B cell (primary cell): ENCODE data around the gene TMEM201. TPM values are rescaled to one million over a fixed set of nuclear protein-coding genes. Genes with fewer than 3 reads are reported as not detected.

Experiments
- ATAC-seq: fragments of 200-7000 bp; cut with Tn5 transposase; one replicate; pipeline ENCODE4 v1.10.0; 2021; ENCODE audit warnings: low read depth, mild to moderate bottlenecking, moderate number of reproducible peaks, moderate library complexity
- CTCF ChIA-PET: fragments of 350-600 bp; sonication (Branson Sonifier 250); formaldehyde crosslinking; loops from one replicate; lab custom pipeline; 2021; ENCODE audit warnings: antibody characterized with exemption, inconsistent platforms; lab: Charles Lee
- POLR2A ChIA-PET: fragments of 350-600 bp; sonication (Branson Sonifier 250); formaldehyde crosslinking; loops from one replicate; lab custom pipeline; 2021; ENCODE audit warnings: antibody characterized with exemption; lab: Charles Lee
- DNase-seq: peaks from one replicate; pipeline ENCODE4 v3.0.0; 2013
- H2AFZ ChIP-seq: 2 replicates; pipeline ENCODE4 v1.6.1; 2012; ENCODE audit warnings: mild to moderate bottlenecking, low read depth, low read length; ENCODE audit not compliant: insufficient read depth, poor library complexity, severe bottlenecking
- H3K27ac ChIP-seq, 2 donors: 1 replicate in 1 of 2; 2 replicates in 1 of 2; pipeline ENCODE4 v1.5.1; 2012 to 2013; ENCODE audit warnings: low read length in 2 of 2, mild to moderate bottlenecking in 2 of 2, moderate library complexity in 1 of 2
- H3K27me3 ChIP-seq, 4 experiments: fragments of 200-600 bp in 1 of 4; sonication (generic) in 1 of 4; replicated peaks in 1 of 4; 1 replicate in 2 of 4; 2 replicates in 2 of 4; pipeline versions ENCODE4 v1.6.1 to v1.7.0; 2013 to 2016; ENCODE audit warnings: low read length in 3 of 4, mild to moderate bottlenecking in 2 of 4, mixed read lengths in 1 of 4, moderate library complexity in 1 of 4; ENCODE audit not compliant: insufficient read depth in 4 of 4, control insufficient read depth in 3 of 4; ENCODE audit errors: control extremely low read depth in 1 of 4
- H3K36me3 ChIP-seq, 2 experiments: replicated peaks in 1 of 2; 1 replicate in 1 of 2; 2 replicates in 1 of 2; pipeline versions ENCODE4 v1.6.1 to v1.7.1; 2013; ENCODE audit warnings: low read length in 1 of 2; ENCODE audit not compliant: insufficient read depth in 2 of 2, control insufficient read depth in 1 of 2; ENCODE audit errors: control extremely low read depth in 1 of 2, extremely low read depth in 1 of 2
- H3K4me1 ChIP-seq, 2 donors: fragments of 200-600 bp in 1 of 2; sonication (generic) in 1 of 2; 1 replicate in 1 of 2; 2 replicates in 1 of 2; pipeline versions ENCODE4 v1.5.1 to v1.6.1; 2013 to 2017; ENCODE audit warnings: low read length in 2 of 2; ENCODE audit not compliant: control insufficient read depth in 2 of 2, insufficient read depth in 2 of 2
- H3K4me2 ChIP-seq: replicated peaks from 2 replicates; pipeline ENCODE3; 2012; ENCODE audit warnings: mild to moderate bottlenecking, low read depth, low read length; ENCODE audit not compliant: poor library complexity, severe bottlenecking
- H3K4me3 ChIP-seq, 5 experiments: fragments of 200-600 bp in 1 of 5; sonication (generic) in 1 of 5; 1 replicate in 3 of 5; 2 replicates in 2 of 5; pipeline versions ENCODE4 v1.5.1 to v1.7.0; 2011 to 2016; ENCODE audit warnings: low read length in 4 of 5, mild to moderate bottlenecking in 4 of 5, low read depth in 2 of 5, control low read depth in 1 of 5, moderate library complexity in 1 of 5; ENCODE audit not compliant: insufficient read depth in 1 of 5; ENCODE audit errors: control extremely low read depth in 1 of 5, extremely low read depth in 1 of 5
- H3K79me2 ChIP-seq: fragments of 200-600 bp; sonication (generic); one replicate; pipeline ENCODE4 v1.6.0; 2016; ENCODE audit warnings: low read length; ENCODE audit not compliant: control insufficient read depth, insufficient read depth
- H3K9ac ChIP-seq: fragments of 200-600 bp; sonication (generic); 2 replicates; pipeline ENCODE4 v1.6.1; 2017; ENCODE audit warnings: mild to moderate bottlenecking, low read length, moderate library complexity
- H3K9me3 ChIP-seq, 3 donors: one replicate each; pipeline versions ENCODE4 v1.6.1 to v1.7.1; 2013; ENCODE audit warnings: low read length in 2 of 3; ENCODE audit not compliant: control insufficient read depth in 2 of 3, insufficient read depth in 1 of 3; ENCODE audit errors: control extremely low read depth in 1 of 3
- H4K20me1 ChIP-seq: 2 replicates; pipeline ENCODE4 v1.6.0; 2012; ENCODE audit warnings: mild to moderate bottlenecking, low read length; ENCODE audit not compliant: insufficient read depth, control insufficient read depth, poor library complexity, severe bottlenecking
- H3K27ac Mint-ChIP-seq: one replicate; pipeline ENCODE4 v1.8.0; 2021; ENCODE audit warnings: mixed read lengths
- H3K27me3 Mint-ChIP-seq: one replicate; pipeline ENCODE4 v1.8.0; 2021; ENCODE audit warnings: mixed read lengths
- H3K4me1 Mint-ChIP-seq: one replicate; pipeline ENCODE4 v1.8.0; 2021; ENCODE audit warnings: mixed read lengths
- H3K4me3 Mint-ChIP-seq: one replicate; pipeline ENCODE4 v1.8.0; 2021; ENCODE audit warnings: mixed read lengths
- H3K9me3 Mint-ChIP-seq: one replicate; pipeline ENCODE4 v1.8.0; 2022; ENCODE audit warnings: mixed read lengths; ENCODE audit not compliant: insufficient read depth
- EZH2 ChIP-seq: IDR thresholded peaks from 2 replicates; pipeline ENCODE4 v1.6.1; 2012; ENCODE audit warnings: borderline replicate concordance, low read depth, mild to moderate bottlenecking, moderate library complexity, low read length; ENCODE audit not compliant: insufficient read depth, poor library complexity, severe bottlenecking
- WGBS: methylation state at CpG from one replicate; pipeline ENCODE4 v1.1.5; 2013; ENCODE audit warnings: missing lambda C conversion rate; ENCODE audit not compliant: insufficient coverage; 5-methylcytosine and 5-hydroxymethylcytosine counted together
- intact Hi-C: fragments of 100-400 bp; cut with micrococcal nuclease; formaldehyde crosslinking; loops from one replicate; pipeline ENCODE4 v1.10.0; 2022
- polyA plus RNA-seq: library from polyadenylated mRNA; depleted of rRNA; stranded (reverse); fragments of >200 nt; gene quantifications from 2 replicates; pipeline ENCODE4 v1.2.3, GENCODE V29; 2012
- total RNA-seq, 2 donors: library from RNA; stranded (reverse); fragments of 120-200 nt in 1 of 2; gene quantifications; 1 replicate in 1 of 2; 2 replicates in 1 of 2; pipeline versions ENCODE4 v1.2.3 to v1.2.4, GENCODE V29; 2013 to 2022
- TF ChIP-seq, protein P1 (sequence below): fragments of 200-600 bp; IDR thresholded peaks from one replicate; pipeline ENCODE4 v1.8.0; 2022; ENCODE audit warnings: antibody characterized with exemption, mild to moderate bottlenecking

The TMEM201 gene
- total and polyA plus RNA-seq, 2 donors (not counting 1 experiment from before 2014, with no cell fraction given) = 6.5 to 9.1 TPM

DNA sequence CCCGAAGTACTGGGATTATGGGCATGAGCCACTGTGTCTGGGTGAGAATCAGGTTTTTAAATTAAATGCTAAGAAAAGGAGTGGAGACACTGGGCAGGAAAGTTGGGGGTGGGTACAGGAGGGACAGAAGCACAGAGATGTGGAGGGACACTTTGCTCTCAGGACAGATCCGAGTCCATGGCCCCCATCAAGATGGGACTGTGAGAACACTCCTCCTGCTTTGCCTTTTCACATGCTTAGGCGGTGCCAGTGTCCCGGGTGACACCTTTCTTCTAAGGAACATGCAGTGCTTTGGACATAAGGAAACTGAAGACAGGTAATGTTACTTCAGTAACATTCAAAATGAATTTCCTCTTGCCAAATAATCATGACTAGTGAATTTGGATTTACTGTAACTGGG is 32.8 kb upstream of the TMEM201 start:
- Histone ChIP-seq H3K9ac (no peak overlapping the region), H2AFZ (no peak overlapping the region), H3K4me1 (no peaks in the 10 kb centered on the region), H3K4me2 (no peak overlapping the region), H3K79me2 (peaks cover 22% of the 10 kb centered on the region), H3K9me3 (no peaks in the 10 kb centered on the region), H3K27ac (no peak overlapping the region), H3K27me3 (no peaks in the 10 kb centered on the region), H3K4me3 (no peak overlapping the region), H4K20me1 (peaks cover 6% of the 10 kb centered on the region), H3K36me3 (peaks cover 0 to 33% of the 10 kb centered on the region in 2 experiments)
- POLR2A ChIA-PET = no interaction called here
- Mint-ChIP-seq H3K27ac (no peak overlapping the region), H3K27me3 (no peaks in the 10 kb centered on the region), H3K4me1 (peaks cover 9% of the 10 kb centered on the region), H3K9me3 (no peaks in the 10 kb centered on the region), H3K4me3 (no peak overlapping the region)
- WGBS = 100% methylated on average over 2 of the region's 4 CpGs
- TF ChIP-seq EZH2 = no peak
- TF ChIP-seq, protein P1, sequence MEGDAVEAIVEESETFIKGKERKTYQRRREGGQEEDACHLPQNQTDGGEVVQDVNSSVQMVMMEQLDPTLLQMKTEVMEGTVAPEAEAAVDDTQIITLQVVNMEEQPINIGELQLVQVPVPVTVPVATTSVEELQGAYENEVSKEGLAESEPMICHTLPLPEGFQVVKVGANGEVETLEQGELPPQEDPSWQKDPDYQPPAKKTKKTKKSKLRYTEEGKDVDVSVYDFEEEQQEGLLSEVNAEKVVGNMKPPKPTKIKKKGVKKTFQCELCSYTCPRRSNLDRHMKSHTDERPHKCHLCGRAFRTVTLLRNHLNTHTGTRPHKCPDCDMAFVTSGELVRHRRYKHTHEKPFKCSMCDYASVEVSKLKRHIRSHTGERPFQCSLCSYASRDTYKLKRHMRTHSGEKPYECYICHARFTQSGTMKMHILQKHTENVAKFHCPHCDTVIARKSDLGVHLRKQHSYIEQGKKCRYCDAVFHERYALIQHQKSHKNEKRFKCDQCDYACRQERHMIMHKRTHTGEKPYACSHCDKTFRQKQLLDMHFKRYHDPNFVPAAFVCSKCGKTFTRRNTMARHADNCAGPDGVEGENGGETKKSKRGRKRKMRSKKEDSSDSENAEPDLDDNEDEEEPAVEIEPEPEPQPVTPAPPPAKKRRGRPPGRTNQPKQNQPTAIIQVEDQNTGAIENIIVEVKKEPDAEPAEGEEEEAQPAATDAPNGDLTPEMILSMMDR = no peak
- intact Hi-C loops = no loop called here
- ATAC-seq (no peak), DNase-seq (no peak)
- CTCF ChIA-PET = no interaction called here

DNA sequence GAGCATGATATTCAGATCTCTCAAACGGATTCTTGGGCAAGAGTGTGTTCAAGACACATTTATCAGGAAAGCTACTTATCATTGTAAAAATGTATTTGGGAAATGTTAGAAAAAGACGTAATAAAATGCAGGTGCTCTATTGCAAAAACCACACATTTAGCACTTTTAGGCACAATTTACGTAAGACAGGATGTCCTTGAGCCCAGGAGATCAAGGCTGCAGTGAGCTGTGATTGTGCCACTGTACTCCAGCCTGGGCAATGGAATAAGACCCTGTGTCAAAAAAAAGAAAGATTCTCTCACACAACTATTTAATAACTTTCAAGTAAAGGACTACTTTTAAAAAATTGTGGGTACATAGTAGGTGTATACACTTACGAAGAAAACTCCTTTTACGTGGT is 31.1 kb upstream of the TMEM201 start:
- Histone ChIP-seq H3K9me3 (no peaks in the 10 kb centered on the region), H3K4me2 (no peak overlapping the region), H4K20me1 (peaks cover 6% of the 10 kb centered on the region), H3K9ac (no peak overlapping the region), H3K4me1 (no peaks in the 10 kb centered on the region), H2AFZ (no peak overlapping the region), H3K79me2 (peaks cover 16% of the 10 kb centered on the region), H3K36me3 (peaks cover 0 to 33% of the 10 kb centered on the region in 2 experiments), H3K27ac (no peak overlapping the region), H3K27me3 (no peaks in the 10 kb centered on the region), H3K4me3 (no peak overlapping the region)
- H3K27ac Mint-ChIP-seq = no peak overlapping the region
- H3K9me3 Mint-ChIP-seq = no peaks in the 10 kb centered on the region
- TF ChIP-seq, protein P1 = no peak
- no peak for TF ChIP-seq EZH2
- intact Hi-C loops = no loop called here
- no peak for ATAC-seq
- no peak overlapping the region for H3K4me3 Mint-ChIP-seq
- WGBS = 83% methylated on average over 2 of the region's 5 CpGs
- DNase-seq = no peak
- CTCF ChIA-PET = interaction anchor here (0.9 kb wide), 1 partner anchor 8 kb away, joined by 3 read pairs; no protein-coding TSS in a partner anchor
- H3K27me3 Mint-ChIP-seq = no peaks in the 10 kb centered on the region
- H3K4me1 Mint-ChIP-seq = peaks cover 6% of the 10 kb centered on the region
- POLR2A ChIA-PET = interaction anchor here (0.6 kb wide), 1 partner anchor 13 kb away, joined by 3 read pairs; no protein-coding TSS in a partner anchor
